NCI-H1092 treated with DMSO at 0.1 percent for 48 hours (cell line): ENCODE data around the gene MMS19.
"Not testable (repeated sequence)": the region's sequence is repeated elsewhere in the genome, so short reads cannot be mapped to it uniquely, and the experiment has no call there.

Experiments
- DNase-seq: peaks from one replicate; lab custom pipeline; 2025; lab: John Stamatoyannopoulos, UW

MMS19 gene

DNA sequence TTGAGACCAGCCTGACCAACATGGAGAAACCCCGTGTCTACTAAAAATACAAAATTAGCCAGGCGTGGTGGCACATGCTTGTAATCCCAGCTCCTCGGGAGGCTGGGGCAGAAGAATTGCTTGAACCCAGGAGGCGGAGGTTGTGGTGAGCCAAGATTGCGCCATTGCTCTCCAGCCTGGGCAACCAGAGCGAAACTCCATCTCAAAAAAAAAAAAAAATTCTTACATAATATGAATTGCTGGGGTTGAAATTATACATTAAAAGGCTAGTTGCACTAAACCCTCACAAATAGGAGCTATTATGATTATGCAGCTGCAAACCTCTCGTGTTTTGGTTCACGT, 74.5 kb downstream of the MMS19 start:
- DNase-seq = not testable (repeated sequence)

DNA sequence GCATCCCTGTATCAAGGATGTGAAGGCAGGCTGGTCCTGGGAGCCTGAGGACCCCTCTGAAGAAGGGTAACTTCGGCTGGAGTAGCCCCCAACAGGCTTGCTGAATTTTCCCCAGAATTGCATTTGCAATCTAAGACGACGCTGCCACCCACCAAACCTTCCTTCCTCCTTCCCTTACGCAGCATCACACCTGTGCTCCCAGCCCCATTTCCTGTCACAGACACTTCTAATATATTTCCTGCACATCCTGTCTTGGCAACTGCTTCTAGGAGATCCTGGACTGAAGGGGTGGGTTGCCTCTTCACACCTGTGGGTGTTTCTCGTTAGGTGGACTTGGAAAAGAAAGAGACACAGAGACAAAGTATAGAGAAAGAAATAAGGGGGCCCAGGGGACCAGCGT, 81.7 kb downstream of the MMS19 start:
- no peak for DNase-seq

DNA sequence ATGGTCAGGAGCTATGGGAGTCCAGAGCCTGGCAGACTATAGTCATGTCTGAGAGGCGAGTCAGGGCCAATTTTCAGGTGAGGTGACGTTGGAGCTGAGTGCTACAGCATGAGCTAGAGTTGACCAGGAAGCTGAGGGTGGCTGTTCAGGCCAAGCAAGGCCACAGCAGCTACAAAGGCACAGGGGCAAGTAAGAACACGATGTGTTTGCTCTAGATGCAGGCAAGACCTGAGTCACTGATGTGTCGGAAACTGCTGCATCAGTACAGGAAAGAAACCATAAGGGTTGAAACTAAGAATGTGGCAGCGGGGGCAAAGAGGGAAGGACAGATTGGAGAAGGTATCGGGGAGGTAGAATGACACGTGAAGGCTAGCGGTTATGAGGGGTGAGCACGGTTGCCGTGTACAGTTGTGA, 85.3 kb downstream of the MMS19 start:
- no peak for DNase-seq

DNA sequence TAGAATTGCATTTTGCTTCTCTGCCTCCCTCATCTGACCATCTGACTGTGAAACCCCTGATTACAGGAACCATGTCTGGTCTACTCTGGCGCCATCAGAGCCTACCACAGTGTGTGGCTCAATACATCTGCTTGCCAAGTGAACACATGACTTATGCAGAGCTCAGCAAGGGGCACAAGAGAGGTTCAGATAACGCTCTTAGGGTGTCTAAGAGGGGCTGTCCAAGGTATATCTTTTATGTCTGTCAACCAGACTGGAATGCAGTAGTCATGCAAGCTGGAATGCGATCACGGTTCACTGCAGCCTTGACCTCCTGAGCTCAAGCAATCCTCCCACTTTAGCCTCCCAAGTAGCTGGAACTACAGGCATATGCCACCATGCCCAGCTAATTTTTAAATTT, 86.8 kb downstream of the MMS19 start:
- no peak for DNase-seq

DNA sequence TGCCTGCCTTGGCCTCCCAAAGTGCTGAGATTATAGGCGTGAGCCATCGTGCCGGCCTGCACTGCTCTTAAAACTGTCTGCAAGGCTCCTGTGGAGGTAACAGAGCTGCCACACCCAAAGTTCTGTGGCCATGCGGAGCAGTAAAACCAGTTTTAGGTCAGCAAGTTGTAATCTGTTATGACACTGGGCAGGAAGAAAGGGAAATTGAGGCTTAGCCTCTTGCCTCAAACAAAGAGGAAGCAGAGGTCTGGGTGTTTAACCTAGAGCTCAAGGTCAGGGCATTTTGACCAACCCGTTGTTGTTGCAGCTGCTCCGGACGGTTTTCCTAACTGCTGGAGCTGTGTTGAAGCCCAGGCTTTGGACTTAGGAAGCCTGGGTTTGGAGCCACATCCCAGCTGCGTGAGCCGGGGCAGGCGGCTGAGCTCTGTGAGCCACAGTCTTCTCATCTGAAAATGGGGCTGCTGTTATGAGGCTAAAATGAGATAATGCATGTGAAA, 89.7 kb downstream of the MMS19 start:
- DNase-seq = no peak
